ENCODE results near the gene E2F3.

DNA sequence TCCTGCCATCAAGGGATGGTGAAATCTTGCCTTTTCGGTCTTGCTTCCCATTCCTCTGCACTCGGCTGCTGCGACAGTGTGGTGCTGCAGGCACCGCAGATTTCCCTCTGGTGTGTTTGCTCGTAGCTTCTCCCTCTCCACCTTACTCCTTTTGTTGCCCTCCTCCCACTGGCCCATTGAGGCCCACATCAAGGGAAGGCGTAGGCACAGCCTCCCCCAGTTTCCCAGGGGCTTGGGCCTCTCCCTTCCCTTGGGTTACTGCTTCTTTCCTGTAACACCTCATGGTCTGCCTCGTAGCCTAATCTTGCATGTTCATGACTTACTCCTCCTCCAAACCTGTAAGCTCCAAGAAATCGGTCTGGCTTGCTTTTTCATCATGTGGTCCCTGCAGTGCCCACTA, 9.9 kb downstream of the E2F3 start:
- TF ChIP-seq POLR2AphosphoS5 (IDR thresholded peaks at IDR 0.05; ENCODE audit: insufficient read depth, low read depth, low read length) (no peak), EZH2 (IDR thresholded peaks at IDR 0.05; ENCODE audit: borderline replicate concordance, low read depth, low read length, severe bottlenecking) (no peak), POLR2A (IDR thresholded peaks at IDR 0.05; ENCODE audit: low read depth, low read length) (no peak), JUN (IDR thresholded peaks at IDR 0.05; ENCODE audit: borderline replicate concordance, insufficient read depth, insufficient read length, low read depth) (no peak)
- TF ChIP-seq, protein P1, sequence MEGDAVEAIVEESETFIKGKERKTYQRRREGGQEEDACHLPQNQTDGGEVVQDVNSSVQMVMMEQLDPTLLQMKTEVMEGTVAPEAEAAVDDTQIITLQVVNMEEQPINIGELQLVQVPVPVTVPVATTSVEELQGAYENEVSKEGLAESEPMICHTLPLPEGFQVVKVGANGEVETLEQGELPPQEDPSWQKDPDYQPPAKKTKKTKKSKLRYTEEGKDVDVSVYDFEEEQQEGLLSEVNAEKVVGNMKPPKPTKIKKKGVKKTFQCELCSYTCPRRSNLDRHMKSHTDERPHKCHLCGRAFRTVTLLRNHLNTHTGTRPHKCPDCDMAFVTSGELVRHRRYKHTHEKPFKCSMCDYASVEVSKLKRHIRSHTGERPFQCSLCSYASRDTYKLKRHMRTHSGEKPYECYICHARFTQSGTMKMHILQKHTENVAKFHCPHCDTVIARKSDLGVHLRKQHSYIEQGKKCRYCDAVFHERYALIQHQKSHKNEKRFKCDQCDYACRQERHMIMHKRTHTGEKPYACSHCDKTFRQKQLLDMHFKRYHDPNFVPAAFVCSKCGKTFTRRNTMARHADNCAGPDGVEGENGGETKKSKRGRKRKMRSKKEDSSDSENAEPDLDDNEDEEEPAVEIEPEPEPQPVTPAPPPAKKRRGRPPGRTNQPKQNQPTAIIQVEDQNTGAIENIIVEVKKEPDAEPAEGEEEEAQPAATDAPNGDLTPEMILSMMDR (IDR thresholded peaks at IDR 0.05; ENCODE audit: extremely low read depth in 1 of 2, insufficient read depth in 1 of 2, low read depth in 1 of 2, low read length in 2 of 2), result no peak
